ENCODE results near the gene SLC27A2.

The SLC27A2 gene

GRCh38 chr15:50162969-50163718, 18.9 kb upstream of the SLC27A2 start:
- TF ChIP-seq CTCF (IDR thresholded peaks at IDR 0.05; ENCODE audit: low read depth, low read length, missing control alignments): no peak
- no peak for DNase-seq (ENCODE audit: extremely low read depth, low read depth)
- H3K4me3 ChIP-seq (replicated peaks; ENCODE audit: low read depth, low read length): no peak overlapping the region

- H3K4me3 ChIP-seq (replicated peaks; ENCODE audit: low read depth, low read length): no peak overlapping the region
- no peak for TF ChIP-seq CTCF (IDR thresholded peaks at IDR 0.05; ENCODE audit: low read depth, low read length, missing control alignments)
- DNase-seq (ENCODE audit: extremely low read depth, low read depth): no peak
These were observed 18.1 kb upstream of the SLC27A2 start for GRCh38 chr15:50163719-50164410.

- no peak for TF ChIP-seq CTCF (IDR thresholded peaks at IDR 0.05; ENCODE audit: low read depth, low read length, missing control alignments)
- no peak for DNase-seq (ENCODE audit: extremely low read depth, low read depth)
These were observed 17.5 kb upstream of the SLC27A2 start for GRCh38 chr15:50164458-50164857.

GRCh38 chr15:50166216-50166615, 15.8 kb upstream of the SLC27A2 start:
- TF ChIP-seq CTCF (IDR thresholded peaks at IDR 0.05; ENCODE audit: low read depth, low read length, missing control alignments): no peak
- H3K4me3 ChIP-seq (replicated peaks; ENCODE audit: low read depth, low read length): no peak overlapping the region
- no peak for DNase-seq (ENCODE audit: extremely low read depth, low read depth)

More at GRCh38 chr15:50164458-50164857, 17.5 kb upstream of the SLC27A2 start:
- H3K4me3 ChIP-seq (replicated peaks; ENCODE audit: low read depth, low read length): no peak overlapping the region

GRCh38 chr15:50167110-50167509, 14.9 kb upstream of the SLC27A2 start:
- H3K4me3 ChIP-seq (replicated peaks; ENCODE audit: low read depth, low read length): no peak overlapping the region
- no peak for DNase-seq (ENCODE audit: extremely low read depth, low read depth)
- no peak for TF ChIP-seq CTCF (IDR thresholded peaks at IDR 0.05; ENCODE audit: low read depth, low read length, missing control alignments)

- no peak overlapping the region for H3K4me3 ChIP-seq (replicated peaks; ENCODE audit: low read depth, low read length)
- no peak for DNase-seq (ENCODE audit: extremely low read depth, low read depth)
- no peak for TF ChIP-seq CTCF (IDR thresholded peaks at IDR 0.05; ENCODE audit: low read depth, low read length, missing control alignments)
These were observed 13.6 kb upstream of the SLC27A2 start for GRCh38 chr15:50168379-50168778.

All from HFF-Myc (cell line).